ENCODE results near the gene PGAM4.
"Not testable (repeated sequence)": the region's sequence is repeated elsewhere in the genome, so short reads cannot be mapped to it uniquely, and the experiment has no call there.

The PGAM4 gene

DNA sequence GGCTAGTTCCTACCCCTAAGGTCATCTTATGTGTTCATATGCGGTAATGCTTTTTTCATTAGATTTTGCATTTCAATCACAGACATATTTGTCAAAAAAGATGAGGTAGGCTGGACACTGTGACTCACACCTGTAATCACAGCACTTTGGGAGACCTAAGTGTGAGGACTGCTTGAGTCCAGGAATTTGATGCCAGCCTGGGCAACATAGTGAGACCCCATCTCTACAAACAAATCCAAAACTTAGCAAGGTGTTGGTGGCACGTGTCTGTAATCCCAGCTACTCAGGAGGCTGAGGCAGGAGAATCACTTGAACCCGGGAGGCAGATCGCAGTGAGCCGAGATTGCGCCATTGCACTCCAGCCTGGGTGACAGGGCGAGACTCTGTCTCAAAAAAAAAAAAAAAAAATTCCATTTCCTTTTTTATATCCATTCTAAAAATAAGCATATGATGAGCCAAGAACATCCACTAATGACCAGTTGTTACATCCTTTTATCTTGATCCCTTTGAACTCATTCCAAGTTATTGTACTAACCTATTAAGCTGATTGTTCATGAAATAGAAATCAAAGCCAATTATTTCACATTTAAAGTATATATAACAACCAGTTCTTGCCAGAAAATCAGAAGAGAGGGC lies 23.4 kb downstream of the PGAM4 start:
- Histone ChIP-seq H3K79me2 (ENCODE audit: low read length) (peaks cover 12% of the 10 kb centered on the region; the same call in 1 of the 2 replicates), H4K20me1 (ENCODE audit: insufficient read depth, low read length) (no peaks in the 10 kb centered on the region), H3F3A (ENCODE audit: insufficient read depth, low read length) (no peaks in the 10 kb centered on the region), H2AFZ (ENCODE audit: low read length) (no peak overlapping the region), H3K36me3 (replicated peaks; ENCODE audit: insufficient read depth, low read length) (no peaks in the 10 kb centered on the region), H3K4me1 (ENCODE audit: low read length) (0 out of 2 replicates have a peak, but pooled peaks cover 2% of the 10 kb centered on the region), H3K27ac (ENCODE audit: low read length) (no peak overlapping the region), H3K9me3 (replicated peaks; ENCODE audit: insufficient read depth, low read length) (no peaks in the 10 kb centered on the region), H3K4me2 (ENCODE audit: low read depth, low read length) (no peak overlapping the region), H3K4me3 (ENCODE audit: low read length) (no peak overlapping the region), H3K9me2 (replicated peaks; ENCODE audit: insufficient read depth, low read length) (no peaks in the 10 kb centered on the region), H3K27me3 (replicated peaks; ENCODE audit: insufficient read depth, low read length) (no peaks in the 10 kb centered on the region), H3K9ac (ENCODE audit: low read length) (no peak overlapping the region)
- no peak for DNase-seq
- TF ChIP-seq EZH2phosphoT487 (IDR thresholded peaks at IDR 0.05; ENCODE audit: low read length) (no peak), EZH2 (optimal IDR thresholded peaks at IDR 0.05; ENCODE audit: low read depth, low read length) (no peak), CTCF (IDR thresholded peaks at IDR 0.05; ENCODE audit: low read length) (no peak)

DNA sequence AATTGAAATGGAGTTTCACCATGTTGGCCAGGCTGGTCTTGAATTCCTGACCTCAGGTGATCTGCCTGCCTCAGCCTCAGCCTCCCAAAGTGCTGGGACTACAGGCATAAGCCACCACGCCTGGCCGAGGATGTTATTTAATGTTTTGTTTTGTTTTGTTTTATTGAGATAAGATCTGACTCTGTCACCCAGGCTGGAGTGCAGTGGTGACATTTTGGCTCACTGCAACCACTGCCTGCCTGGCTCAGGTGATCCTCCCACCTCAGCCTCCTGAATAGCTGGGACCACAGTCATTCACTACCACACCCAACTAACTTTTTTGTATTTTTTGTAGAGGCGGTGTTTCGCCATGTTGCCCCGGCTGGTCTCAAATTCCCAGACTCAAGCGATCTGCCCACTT lies 24.4 kb downstream of the PGAM4 start:
- H3K9ac ChIP-seq (ENCODE audit: low read length); H3K9me3 ChIP-seq (replicated peaks; ENCODE audit: insufficient read depth, low read length); H3K27ac ChIP-seq (ENCODE audit: low read length); H3K4me1 ChIP-seq (ENCODE audit: low read length); H3K9me2 ChIP-seq (replicated peaks; ENCODE audit: insufficient read depth, low read length); H3K4me3 ChIP-seq (ENCODE audit: low read length); H3K27me3 ChIP-seq (replicated peaks; ENCODE audit: insufficient read depth, low read length); DNase-seq; H3K4me2 ChIP-seq (ENCODE audit: low read depth, low read length); H2AFZ ChIP-seq (ENCODE audit: low read length); H3F3A ChIP-seq (ENCODE audit: insufficient read depth, low read length); H4K20me1 ChIP-seq (ENCODE audit: insufficient read depth, low read length); H3K36me3 ChIP-seq (replicated peaks; ENCODE audit: insufficient read depth, low read length): not testable (repeated sequence)
- H3K79me2 ChIP-seq (ENCODE audit: low read length) = peaks cover 11% of the 10 kb centered on the region; the same call in 1 of the 2 replicates

DNA sequence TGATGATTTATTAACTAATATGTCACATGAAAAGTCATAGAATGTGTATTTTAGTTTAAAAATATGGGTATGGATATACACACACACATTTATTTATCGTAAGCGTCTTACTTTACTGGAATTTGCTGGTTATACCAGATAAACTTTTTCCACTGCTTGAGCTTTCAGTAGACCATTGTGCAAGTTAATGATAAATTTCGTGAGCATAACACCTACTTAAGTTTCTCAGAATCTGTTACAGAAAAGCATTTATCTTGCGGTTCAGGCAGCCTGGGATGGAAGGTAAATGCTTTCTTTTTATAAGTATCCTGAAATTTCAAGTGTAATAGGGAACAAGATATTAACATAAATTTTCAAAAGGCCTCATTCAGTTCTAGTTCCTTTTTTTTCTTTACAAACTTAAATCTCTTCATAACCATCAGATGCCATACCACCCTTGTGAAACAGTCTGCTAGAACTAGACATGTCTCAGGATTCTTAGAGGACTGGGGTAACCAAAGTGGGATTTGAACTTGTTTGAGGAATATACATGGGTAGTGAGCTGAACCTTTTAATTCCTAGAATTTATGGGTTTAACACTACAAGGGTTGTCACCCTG lies 31.3 kb downstream of the PGAM4 start:
- DNase-seq = no peak
- Histone ChIP-seq H4K20me1 (ENCODE audit: insufficient read depth, low read length) (no peaks in the 10 kb centered on the region), H3F3A (ENCODE audit: insufficient read depth, low read length) (no peaks in the 10 kb centered on the region), H3K36me3 (replicated peaks; ENCODE audit: insufficient read depth, low read length) (no peaks in the 10 kb centered on the region), H3K4me3 (ENCODE audit: low read length) (no peak overlapping the region), H3K27ac (ENCODE audit: low read length) (no peak overlapping the region), H3K9ac (ENCODE audit: low read length) (no peak overlapping the region), H3K4me1 (ENCODE audit: low read length) (0 out of 2 replicates have a peak, but pooled peaks cover under 1% of the 10 kb centered on the region), H3K4me2 (ENCODE audit: low read depth, low read length) (no peak overlapping the region), H3K27me3 (replicated peaks; ENCODE audit: insufficient read depth, low read length) (no peaks in the 10 kb centered on the region), H2AFZ (ENCODE audit: low read length) (no peak overlapping the region), H3K79me2 (ENCODE audit: low read length) (peaks cover 21% of the 10 kb centered on the region), H3K9me3 (replicated peaks; ENCODE audit: insufficient read depth, low read length) (no peaks in the 10 kb centered on the region), H3K9me2 (replicated peaks; ENCODE audit: insufficient read depth, low read length) (no peaks in the 10 kb centered on the region)
- TF ChIP-seq EZH2phosphoT487 (IDR thresholded peaks at IDR 0.05; ENCODE audit: low read length) (no peak), EZH2 (optimal IDR thresholded peaks at IDR 0.05; ENCODE audit: low read depth, low read length) (no peak), CTCF (IDR thresholded peaks at IDR 0.05; ENCODE audit: low read length) (no peak)

GRCh38 chrX:77937291-77937690 lies 32.1 kb downstream of the PGAM4 start:
- peaks cover 21% of the 10 kb centered on the region for H3K79me2 ChIP-seq (ENCODE audit: low read length)
- no peaks in the 10 kb centered on the region for H3K27me3 ChIP-seq (replicated peaks; ENCODE audit: insufficient read depth, low read length)
- H3K27ac ChIP-seq (ENCODE audit: low read length) = no peak overlapping the region

More at GRCh38 chrX:77937291-77937690, 32.1 kb downstream of the PGAM4 start:
- DNase-seq = no peak
- H3K9ac ChIP-seq (ENCODE audit: low read length) = no peak overlapping the region
- H2AFZ ChIP-seq (ENCODE audit: low read length) = no peak overlapping the region
- H3K9me3 ChIP-seq (replicated peaks; ENCODE audit: insufficient read depth, low read length) = no peaks in the 10 kb centered on the region
- H3K9me2 ChIP-seq (replicated peaks; ENCODE audit: insufficient read depth, low read length) = no peaks in the 10 kb centered on the region
- TF ChIP-seq CTCF (IDR thresholded peaks at IDR 0.05; ENCODE audit: low read length) = no peak
- no peak for TF ChIP-seq EZH2 (optimal IDR thresholded peaks at IDR 0.05; ENCODE audit: low read depth, low read length)
- no peak for TF ChIP-seq EZH2phosphoT487 (IDR thresholded peaks at IDR 0.05; ENCODE audit: low read length)
- no peaks in the 10 kb centered on the region for H3K36me3 ChIP-seq (replicated peaks; ENCODE audit: insufficient read depth, low read length)
- H3K4me3 ChIP-seq (ENCODE audit: low read length) = no peak overlapping the region
- no peaks in the 10 kb centered on the region for H4K20me1 ChIP-seq (ENCODE audit: insufficient read depth, low read length)
- no peak overlapping the region for H3K4me2 ChIP-seq (ENCODE audit: low read depth, low read length)
- no peaks in the 10 kb centered on the region for H3F3A ChIP-seq (ENCODE audit: insufficient read depth, low read length)
- H3K4me1 ChIP-seq (ENCODE audit: low read length) = no peaks in the 10 kb centered on the region

Measured in MM.1S (cell line).